ENCODE results near the gene INF2.

DNA sequence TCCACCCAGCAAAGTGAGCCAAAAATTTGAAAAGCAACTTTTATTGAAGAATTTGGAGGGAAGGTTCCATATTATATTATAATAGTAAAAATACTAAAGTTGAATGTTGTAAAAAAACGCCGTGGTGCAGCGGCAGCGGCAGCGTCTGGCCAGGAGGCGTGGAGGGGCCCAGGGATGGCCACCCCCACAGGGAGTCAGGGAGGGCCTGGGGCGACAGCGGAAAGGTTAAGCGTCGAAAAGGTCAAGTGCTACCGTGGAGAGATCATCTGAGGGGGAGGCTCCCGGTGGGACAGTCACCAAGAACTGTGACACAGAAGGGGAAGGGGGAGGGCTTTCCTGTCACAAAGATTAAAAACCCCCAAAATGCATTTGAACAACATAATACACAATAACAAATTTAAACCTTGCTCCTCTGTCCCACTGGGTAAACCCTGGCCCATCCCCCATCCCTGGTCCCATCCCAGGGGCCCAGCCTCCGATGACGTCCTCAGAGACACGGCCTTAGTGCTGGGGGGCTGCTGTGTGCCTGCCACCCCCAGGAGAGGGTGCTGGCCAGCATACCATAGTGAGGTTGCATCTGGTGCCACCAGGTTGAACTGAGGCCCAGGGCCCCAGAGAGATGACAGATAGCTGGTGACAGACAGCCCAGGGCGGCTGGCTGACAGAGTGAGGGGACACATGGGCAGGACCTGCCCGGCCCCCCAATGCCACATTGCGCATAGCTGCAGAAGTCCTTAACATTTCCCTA is 80.1 kb downstream of the INF2 start:
- TF ChIP-seq, protein P1, sequence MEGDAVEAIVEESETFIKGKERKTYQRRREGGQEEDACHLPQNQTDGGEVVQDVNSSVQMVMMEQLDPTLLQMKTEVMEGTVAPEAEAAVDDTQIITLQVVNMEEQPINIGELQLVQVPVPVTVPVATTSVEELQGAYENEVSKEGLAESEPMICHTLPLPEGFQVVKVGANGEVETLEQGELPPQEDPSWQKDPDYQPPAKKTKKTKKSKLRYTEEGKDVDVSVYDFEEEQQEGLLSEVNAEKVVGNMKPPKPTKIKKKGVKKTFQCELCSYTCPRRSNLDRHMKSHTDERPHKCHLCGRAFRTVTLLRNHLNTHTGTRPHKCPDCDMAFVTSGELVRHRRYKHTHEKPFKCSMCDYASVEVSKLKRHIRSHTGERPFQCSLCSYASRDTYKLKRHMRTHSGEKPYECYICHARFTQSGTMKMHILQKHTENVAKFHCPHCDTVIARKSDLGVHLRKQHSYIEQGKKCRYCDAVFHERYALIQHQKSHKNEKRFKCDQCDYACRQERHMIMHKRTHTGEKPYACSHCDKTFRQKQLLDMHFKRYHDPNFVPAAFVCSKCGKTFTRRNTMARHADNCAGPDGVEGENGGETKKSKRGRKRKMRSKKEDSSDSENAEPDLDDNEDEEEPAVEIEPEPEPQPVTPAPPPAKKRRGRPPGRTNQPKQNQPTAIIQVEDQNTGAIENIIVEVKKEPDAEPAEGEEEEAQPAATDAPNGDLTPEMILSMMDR (IDR thresholded peaks at IDR 0.05; ENCODE audit: insufficient read depth, low read length): no peak
- TF ChIP-seq GABPA (IDR thresholded peaks at IDR 0.05; ENCODE audit: low read depth): no peak
